PC-9 (cell line): Measurements from ENCODE around the gene NAGPA. TPM values are rescaled to one million over a fixed set of nuclear protein-coding genes. Genes with fewer than 3 reads are reported as not detected.

ENCODE experiments used
- BruUV-seq: library from RNA; stranded (reverse); fragments of 400-500 nt; replicated peaks from 2 replicates; lab custom pipeline; 2021; lab: Mats Ljungman, UMichigan
- CTCF ChIA-PET: fragments of 300-600 bp; sonication (Branson Sonifier 250); formaldehyde crosslinking; loops from one replicate; lab custom pipeline; 2022; ENCODE audit warnings: antibody characterized with exemption; lab: Charles Lee
- POLR2A ChIA-PET: fragments of 300-600 bp; sonication (Branson Sonifier 250); formaldehyde crosslinking; loops from one replicate; lab custom pipeline; 2022; ENCODE audit warnings: antibody characterized with exemption; ENCODE audit not compliant: unreplicated experiment; lab: Charles Lee
- DNase-seq, 2 experiments: peaks; one replicate each; pipeline versions ENCODE4 v3.0.0 to v3.0.0-alpha.2; 2015 to 2022; ENCODE audit warnings: mixed read lengths in 1 of 2
- H2AFZ ChIP-seq: fragments of 200-600 bp; sonication (generic); 2 replicates; pipeline ENCODE4 v1.8.1; 2017; ENCODE audit warnings: antibody characterized with exemption
- H3F3A ChIP-seq: fragments of 200-600 bp; sonication (generic); 2 replicates; pipeline ENCODE4 v1.8.1; 2017; ENCODE audit warnings: antibody characterized with exemption, mild to moderate bottlenecking, low read depth; ENCODE audit not compliant: insufficient read depth
- H3K27ac ChIP-seq: fragments of 200-600 bp; sonication (generic); 2 replicates; pipeline ENCODE4 v1.6.1; 2016; ENCODE audit warnings: mixed run types
- H3K27me3 ChIP-seq: fragments of 200-600 bp; sonication (generic); 2 replicates; pipeline ENCODE4 v1.6.1; 2016; ENCODE audit warnings: low read depth, mixed run types; ENCODE audit not compliant: insufficient read depth
- H3K36me3 ChIP-seq: fragments of 200-600 bp; sonication (generic); 2 replicates; pipeline ENCODE4 v1.6.1; 2016; ENCODE audit warnings: low read depth, mixed run types
- H3K4me1 ChIP-seq: fragments of 200-600 bp; sonication (generic); replicated peaks from 2 replicates; pipeline ENCODE4 v1.6.1; 2016; ENCODE audit warnings: mixed run types; ENCODE audit not compliant: insufficient read depth
- H3K4me2 ChIP-seq: fragments of 200-600 bp; sonication (generic); 2 replicates; pipeline ENCODE4 v1.6.1; 2017; ENCODE audit warnings: mixed run types
- H3K4me3 ChIP-seq: fragments of 200-600 bp; sonication (generic); 2 replicates; pipeline ENCODE4 v1.6.1; 2016; ENCODE audit warnings: mixed run types
- H3K79me2 ChIP-seq: fragments of 200-600 bp; sonication (generic); 2 replicates; pipeline ENCODE4 v1.6.1; 2017; ENCODE audit warnings: low read depth, mixed run types
- H3K9me2 ChIP-seq: fragments of 200-600 bp; sonication (generic); 2 replicates; pipeline ENCODE4 v1.8.1; 2017; ENCODE audit warnings: mild to moderate bottlenecking; ENCODE audit not compliant: insufficient read depth
- H3K9me3 ChIP-seq: fragments of 200-600 bp; sonication (generic); 2 replicates; pipeline ENCODE4 v1.8.1; 2016; ENCODE audit warnings: low read depth; ENCODE audit not compliant: insufficient read depth
- H4K20me1 ChIP-seq: fragments of 200-600 bp; sonication (generic); 2 replicates; pipeline ENCODE4 v1.8.1; 2017; ENCODE audit not compliant: insufficient read depth
- CTCF ChIP-seq: fragments of 200-600 bp; sonication (generic); conservative IDR thresholded peaks from 2 replicates; pipeline ENCODE4 v1.6.1; 2017; ENCODE audit warnings: mixed run types, antibody characterized with exemption, mild to moderate bottlenecking, moderate library complexity
- EZH2 ChIP-seq: fragments of 200-600 bp; sonication (generic); IDR thresholded peaks from 2 replicates; pipeline ENCODE4 v1.8.0; 2017; ENCODE audit warnings: antibody characterized with exemption, low read depth
- intact Hi-C: fragments of 100-400 bp; cut with micrococcal nuclease; formaldehyde crosslinking; loops from one replicate; pipeline ENCODE4 v1.10.0; 2022; ENCODE audit not compliant: unreplicated experiment
- total RNA-seq: library from RNA; stranded (reverse); gene quantifications from 2 replicates; pipeline ENCODE4 v1.2.3, GENCODE V29; 2021

Gene NAGPA
- total RNA-seq, 1 experiment from 2014 or later, result 20.6 TPM

GRCh38 chr16:5001571-5001970, 32.2 kb downstream of the NAGPA start:
- H2AFZ ChIP-seq, result no peak overlapping the region
- H4K20me1 ChIP-seq, result no peaks in the 10 kb centered on the region
- no peak for DNase-seq
- no peaks in the 10 kb centered on the region for H3K36me3 ChIP-seq
- no peaks in the 10 kb centered on the region for H3K4me1 ChIP-seq
- TF ChIP-seq EZH2, result no peak
- H3K27ac ChIP-seq, result no peak overlapping the region
- ChIA-PET CTCF (no interaction called here), POLR2A (no interaction called here)
- H3K9me3 ChIP-seq, result no peaks in the 10 kb centered on the region
- no peaks in the 10 kb centered on the region for H3K9me2 ChIP-seq
- peaks cover 76% of the 10 kb centered on the region for H3K27me3 ChIP-seq
- intact Hi-C loops, result no loop called here
- H3F3A ChIP-seq, result no peaks in the 10 kb centered on the region
- no peak overlapping the region for H3K4me2 ChIP-seq
- BruUV-seq, result no TSS peak
- H3K79me2 ChIP-seq, result no peaks in the 10 kb centered on the region
- no peak overlapping the region for H3K4me3 ChIP-seq

DNA sequence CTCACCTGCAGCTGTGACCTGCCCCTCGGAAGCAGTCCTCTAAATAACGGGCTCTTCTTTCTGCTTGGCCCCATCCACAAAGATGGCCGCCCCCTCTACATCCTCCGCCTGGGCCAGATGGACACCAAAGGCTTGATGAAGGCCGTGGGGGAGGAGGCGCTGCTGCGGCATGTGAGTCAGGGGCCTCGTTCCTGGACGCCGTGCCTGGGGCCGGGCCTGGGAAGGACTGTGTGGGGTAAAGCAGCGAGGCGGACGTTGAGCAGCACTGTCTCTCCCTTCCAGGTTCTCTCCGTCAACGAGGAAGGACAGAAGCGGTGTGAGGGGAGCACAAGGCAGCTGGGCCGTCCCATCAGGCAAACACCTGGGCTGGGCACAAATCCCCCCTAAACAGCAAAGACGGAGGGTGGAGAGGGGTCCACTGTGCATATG, 33.1 kb downstream of the NAGPA start:
- Histone ChIP-seq H3K27me3 (peaks cover 86% of the 10 kb centered on the region), H2AFZ (no peak overlapping the region), H3F3A (no peaks in the 10 kb centered on the region), H3K9me3 (no peaks in the 10 kb centered on the region), H3K36me3 (no peaks in the 10 kb centered on the region), H4K20me1 (no peaks in the 10 kb centered on the region), H3K4me2 (no peak overlapping the region), H3K9me2 (no peaks in the 10 kb centered on the region), H3K27ac (no peak overlapping the region), H3K79me2 (no peaks in the 10 kb centered on the region), H3K4me1 (no peaks in the 10 kb centered on the region), H3K4me3 (no peak overlapping the region)
- BruUV-seq, result no TSS peak
- CTCF ChIA-PET, result no interaction called here
- DNase-seq, result no peak
- intact Hi-C loops, result no loop called here
- TF ChIP-seq EZH2, result no peak
- no peak for TF ChIP-seq CTCF
- POLR2A ChIA-PET, result no interaction called here

DNA sequence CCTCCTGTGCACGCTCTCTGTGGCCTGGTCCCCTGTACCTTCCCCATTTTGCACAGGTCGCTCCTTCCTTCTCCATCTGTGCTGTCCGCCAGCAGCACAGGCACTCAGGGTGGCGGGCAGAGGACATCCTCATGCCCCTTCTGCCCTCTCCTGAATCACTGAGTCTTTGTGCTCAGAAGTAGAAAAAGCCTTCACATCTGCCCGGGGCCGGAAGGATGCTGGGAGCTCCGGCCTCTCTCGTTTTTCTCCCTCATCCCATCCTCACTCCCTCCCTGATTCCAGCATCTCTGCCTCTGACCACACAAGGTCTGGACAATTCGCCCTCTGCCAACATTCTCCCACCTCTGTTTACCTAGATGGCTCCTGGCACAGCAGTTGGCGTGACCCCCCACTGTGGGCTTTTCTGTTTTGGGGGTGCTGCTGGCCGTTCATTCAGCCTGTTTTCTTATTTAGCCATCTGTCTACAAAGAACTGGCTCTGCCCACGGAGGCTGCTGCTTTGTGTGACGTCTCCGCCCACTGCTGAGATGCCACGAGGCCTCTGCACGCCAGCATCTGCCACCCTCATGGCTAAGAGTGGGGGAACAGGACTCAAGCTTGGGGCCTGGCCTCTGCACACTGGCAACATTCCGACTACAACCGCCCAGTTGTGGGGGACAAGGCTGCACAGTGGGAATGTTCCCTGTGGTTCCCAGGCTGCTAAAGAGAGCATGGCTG, 38.9 kb downstream of the NAGPA start:
- Histone ChIP-seq H4K20me1 (no peaks in the 10 kb centered on the region), H3F3A (no peaks in the 10 kb centered on the region), H3K27ac (no peak overlapping the region), H3K4me1 (no peaks in the 10 kb centered on the region), H3K4me2 (no peak overlapping the region), H3K4me3 (no peak overlapping the region), H3K27me3 (peaks cover 85% of the 10 kb centered on the region), H3K9me2 (no peaks in the 10 kb centered on the region), H3K79me2 (no peaks in the 10 kb centered on the region), H3K36me3 (no peaks in the 10 kb centered on the region), H2AFZ (no peak overlapping the region), H3K9me3 (no peaks in the 10 kb centered on the region)
- DNase-seq, result no peak
- CTCF ChIA-PET, result interaction anchor here (0.6 kb wide), 1 partner anchor 300 kb away, joined by 7 read pairs; no protein-coding TSS in a partner anchor
- TF ChIP-seq EZH2, result no peak
- TF ChIP-seq CTCF, result no peak
- BruUV-seq, result no TSS peak
- POLR2A ChIA-PET, result no interaction called here
- intact Hi-C loops, result no loop called here
